DOHH2 (cell line): ENCODE results near the gene ISOC2.

Experiments
- CTCF ChIP-seq: fragments of 200-600 bp; sonication (generic); IDR thresholded peaks from one replicate; pipeline ENCODE4 v1.5.1; 2014; ENCODE audit warnings: antibody characterized with exemption, mild to moderate bottlenecking, low read depth, low read length; ENCODE audit not compliant: poor library complexity, severe bottlenecking
- EZH2phosphoT487 ChIP-seq: fragments of 200-600 bp; sonication (generic); IDR thresholded peaks from 2 replicates; pipeline ENCODE4 v1.6.1; 2017; ENCODE audit warnings: borderline replicate concordance, mild to moderate bottlenecking, antibody characterized with exemption, low read length, moderate library complexity, mixed read lengths

GRCh38 chr19:55455576-55456235 lies 5.7 kb downstream of the ISOC2 start:
- TF ChIP-seq CTCF (no peak), EZH2phosphoT487 (no peak)
